GM23338 (cell line): Measurements from ENCODE around the gene TFF1. TPM values are rescaled to one million over a fixed set of nuclear protein-coding genes. Genes with fewer than 3 reads are reported as not detected.

Source experiments
- ATAC-seq: fragments of 200-7000 bp; cut with Tn5 transposase; 3 replicates; pipeline ENCODE4 v1.9.1; 2020
- DNase-seq: peaks from one replicate; pipeline ENCODE4 v3.0.0-alpha.2; 2015; ENCODE audit warnings: low spot score
- H2AFZ ChIP-seq: fragments of 200-600 bp; sonication (generic); 2 replicates; pipeline ENCODE4 v1.8.0; 2016; ENCODE audit warnings: antibody characterized with exemption, mild to moderate bottlenecking, moderate library complexity
- H3F3A ChIP-seq: fragments of 200-600 bp; sonication (generic); replicated peaks from 2 replicates; pipeline ENCODE4 v1.8.0; 2017; ENCODE audit warnings: antibody characterized with exemption, mixed run types, low read depth
- H3K27ac ChIP-seq: fragments of 200-600 bp; sonication (generic); 2 replicates; pipeline ENCODE4 v1.6.1; 2016; ENCODE audit warnings: low read depth
- H3K27me3 ChIP-seq: fragments of 200-600 bp; sonication (generic); 2 replicates; pipeline ENCODE4 v1.8.0; 2016; ENCODE audit warnings: mild to moderate bottlenecking, mixed run types, moderate library complexity; ENCODE audit not compliant: insufficient read depth
- H3K36me3 ChIP-seq: fragments of 200-600 bp; sonication (generic); 2 replicates; pipeline ENCODE4 v1.8.0; 2016; ENCODE audit warnings: mild to moderate bottlenecking; ENCODE audit not compliant: insufficient read depth
- H3K4me1 ChIP-seq: fragments of 200-600 bp; sonication (generic); 2 replicates; pipeline ENCODE4 v1.8.0; 2016; ENCODE audit warnings: mild to moderate bottlenecking, moderate library complexity; ENCODE audit not compliant: insufficient read depth
- H3K4me2 ChIP-seq: fragments of 200-600 bp; sonication (generic); 2 replicates; pipeline ENCODE4 v1.7.1; 2017; ENCODE audit warnings: mixed run types
- H3K4me3 ChIP-seq: fragments of 200-600 bp; sonication (generic); 2 replicates; pipeline ENCODE4 v1.6.1; 2016; ENCODE audit warnings: mixed run types
- H3K79me2 ChIP-seq: fragments of 200-600 bp; sonication (generic); replicated peaks from 2 replicates; pipeline ENCODE4 v1.8.0; 2017; ENCODE audit warnings: mild to moderate bottlenecking; ENCODE audit not compliant: insufficient read depth
- H3K9me2 ChIP-seq: fragments of 200-600 bp; sonication (generic); 2 replicates; pipeline ENCODE4 v1.8.0; 2017; ENCODE audit not compliant: insufficient read depth
- H4K20me1 ChIP-seq: fragments of 200-600 bp; sonication (generic); replicated peaks from 2 replicates; pipeline ENCODE4 v1.8.0; 2017; ENCODE audit warnings: mild to moderate bottlenecking; ENCODE audit not compliant: insufficient read depth
- H3K27ac Mint-ChIP-seq: 2 replicates; pipeline ENCODE4 v1.8.0; 2020; ENCODE audit warnings: inconsistent platforms, mild to moderate bottlenecking, moderate library complexity, mixed read lengths
- H3K27me3 Mint-ChIP-seq: 3 replicates; pipeline ENCODE4 v1.8.0; 2022; ENCODE audit warnings: low read depth, mild to moderate bottlenecking, moderate library complexity, mixed read lengths, inconsistent platforms; ENCODE audit not compliant: insufficient read depth, poor library complexity
- H3K36me3 Mint-ChIP-seq: 3 replicates; pipeline ENCODE4 v1.8.0; 2021; ENCODE audit warnings: low read depth, mild to moderate bottlenecking, inconsistent platforms, moderate library complexity, mixed read lengths
- H3K4me1 Mint-ChIP-seq: 3 replicates; pipeline ENCODE4 v1.8.0; 2020; ENCODE audit warnings: mild to moderate bottlenecking, inconsistent platforms, mixed read lengths
- H3K4me3 Mint-ChIP-seq: 3 replicates; pipeline ENCODE4 v1.8.0; 2021; ENCODE audit warnings: moderate library complexity, mild to moderate bottlenecking, inconsistent platforms, mixed read lengths
- H3K9me3 Mint-ChIP-seq: 3 replicates; pipeline ENCODE4 v1.8.0; 2020; ENCODE audit warnings: moderate library complexity, mild to moderate bottlenecking, inconsistent platforms, mixed read lengths
- CREB1 ChIP-seq: fragments of 250-450 bp; sonication (Bioruptor Pico); IDR thresholded peaks from 2 replicates; pipeline ENCODE4 v1.5.0; 2020; ENCODE audit warnings: low read depth, mild to moderate bottlenecking, moderate library complexity
- JUNB ChIP-seq: IDR thresholded peaks from one replicate; pipeline ENCODE4 v1.6.1; 2016; ENCODE audit warnings: antibody characterized with exemption; ENCODE audit not compliant: unreplicated experiment
- NANOG ChIP-seq: IDR thresholded peaks from 2 replicates; pipeline ENCODE4 v1.6.1; 2016; ENCODE audit warnings: antibody characterized with exemption, borderline replicate concordance
- POLR2AphosphoS5 ChIP-seq: IDR thresholded peaks from 2 replicates; pipeline ENCODE4 v1.6.1; 2016; ENCODE audit warnings: antibody characterized with exemption, low read depth
- REST ChIP-seq: IDR thresholded peaks from one replicate; pipeline ENCODE4 v1.6.1; 2018; ENCODE audit warnings: antibody characterized with exemption; ENCODE audit not compliant: unreplicated experiment
- STAT1 ChIP-seq: IDR thresholded peaks from one replicate; pipeline ENCODE4 v1.6.1; 2016; ENCODE audit warnings: antibody characterized with exemption; ENCODE audit not compliant: unreplicated experiment
- ZNF114 ChIP-seq: fragments of 250-450 bp; sonication (Bioruptor Pico); IDR thresholded peaks from 2 replicates; pipeline ENCODE4 v1.5.0; 2020; ENCODE audit warnings: mild to moderate bottlenecking, moderate library complexity
- ZNF331 ChIP-seq: fragments of 250-450 bp; sonication (Bioruptor Pico); IDR thresholded peaks from 2 replicates; pipeline ENCODE4 v1.5.0; 2020; ENCODE audit warnings: low read depth, mild to moderate bottlenecking, moderate library complexity
- ZNF462 ChIP-seq: fragments of 250-450 bp; sonication (Bioruptor Pico); IDR thresholded peaks from 2 replicates; pipeline ENCODE4 v1.5.0; 2020; ENCODE audit warnings: mild to moderate bottlenecking, moderate library complexity
- polyA plus RNA-seq: library from polyadenylated mRNA; unstranded; fragments of >200 nt; fragmentation: Nextera tagmentation; extraction: Ambion mirVana; gene quantifications from 2 replicates; pipeline ENCODE4 v1.2.1, GENCODE V29; 2016
- total RNA-seq: library from RNA; depleted of rRNA; stranded (reverse); fragments of >200 nt; shearing (Covaris generic); gene quantifications from 2 replicates; pipeline ENCODE4 v1.2.3, GENCODE V29; 2014

Gene TFF1
- total and polyA plus RNA-seq, 2 experiments from 2014 or later = not detected

GRCh38 chr21:42386034-42386591, 19.8 kb upstream of the TFF1 start:
- H3K27ac Mint-ChIP-seq = no peak overlapping the region
- no peak overlapping the region for H3K27ac ChIP-seq
- peaks cover 26% of the 10 kb centered on the region for H3K9me3 Mint-ChIP-seq
- ATAC-seq (no peak), DNase-seq (no peak)
- H3K9me2 ChIP-seq = no peaks in the 10 kb centered on the region
- H4K20me1 ChIP-seq = no peaks in the 10 kb centered on the region
- no peaks in the 10 kb centered on the region for H3K79me2 ChIP-seq
- H3K4me2 ChIP-seq = no peak overlapping the region
- peaks cover 15% of the 10 kb centered on the region for H3K36me3 Mint-ChIP-seq
- H3K27me3 ChIP-seq = no peaks in the 10 kb centered on the region
- H3F3A ChIP-seq = peaks cover 5% of the 10 kb centered on the region; the same call in 1 of the 2 replicates
- peaks cover 6% of the 10 kb centered on the region for H3K4me1 ChIP-seq
- no peak overlapping the region for H3K4me3 ChIP-seq
- H3K27me3 Mint-ChIP-seq = peaks cover 7% of the 10 kb centered on the region
- H3K4me3 Mint-ChIP-seq = no peak overlapping the region
- peaks cover 35% of the 10 kb centered on the region for H3K4me1 Mint-ChIP-seq
- TF ChIP-seq JUNB (no peak), POLR2AphosphoS5 (no peak), REST (no peak), ZNF331 (CRISPR knock-in tag) (no peak), ZNF462 (CRISPR knock-in tag) (no peak), NANOG (no peak), STAT1 (no peak), CREB1 (CRISPR knock-in tag) (no peak), ZNF114 (CRISPR knock-in tag) (no peak)
- no peak overlapping the region for H2AFZ ChIP-seq
- no peaks in the 10 kb centered on the region for H3K36me3 ChIP-seq
